Erythroblast (primary cell): Measurements from ENCODE around the gene NCAPG2.

Experiments
- GATA1 ChIP-seq: IDR thresholded peaks from 2 replicates; pipeline ENCODE4 v1.6.1; 2011; ENCODE audit warnings: low read depth, mild to moderate bottlenecking, control low read depth, low read length, moderate library complexity
- POLR2A ChIP-seq: IDR thresholded peaks from 2 replicates; pipeline ENCODE4 v1.6.1; 2011; ENCODE audit warnings: mild to moderate bottlenecking, low read length

DNA sequence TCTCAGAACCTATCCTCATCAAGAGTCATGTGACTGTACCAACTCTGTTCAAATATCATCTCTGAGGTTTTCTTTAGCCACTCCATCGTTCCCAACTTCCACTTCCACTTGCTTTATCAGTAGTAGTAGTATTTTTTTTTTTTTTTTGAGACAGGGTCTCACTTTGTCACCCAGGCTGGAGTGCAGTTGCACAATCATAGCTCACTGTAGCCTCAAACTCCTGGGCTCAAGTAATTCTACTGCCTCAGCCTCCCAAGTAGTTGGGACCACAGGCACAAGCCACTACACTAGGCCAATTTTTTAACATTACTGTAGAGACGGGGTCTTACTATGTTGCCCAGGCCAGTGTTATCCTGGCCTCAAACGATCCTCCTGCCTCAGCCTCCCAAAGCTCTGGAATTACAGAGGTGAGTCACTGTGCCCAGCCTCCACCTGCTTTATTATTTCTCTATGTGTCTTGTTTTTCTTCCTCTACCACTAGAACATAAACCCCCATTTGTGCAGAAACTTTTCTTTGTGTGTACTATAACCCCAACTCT, 5.9 kb downstream of the NCAPG2 start:
- no peak for TF ChIP-seq POLR2A
- TF ChIP-seq GATA1 = no peak
